ENCODE data around the gene VAC14.

VAC14 gene

DNA sequence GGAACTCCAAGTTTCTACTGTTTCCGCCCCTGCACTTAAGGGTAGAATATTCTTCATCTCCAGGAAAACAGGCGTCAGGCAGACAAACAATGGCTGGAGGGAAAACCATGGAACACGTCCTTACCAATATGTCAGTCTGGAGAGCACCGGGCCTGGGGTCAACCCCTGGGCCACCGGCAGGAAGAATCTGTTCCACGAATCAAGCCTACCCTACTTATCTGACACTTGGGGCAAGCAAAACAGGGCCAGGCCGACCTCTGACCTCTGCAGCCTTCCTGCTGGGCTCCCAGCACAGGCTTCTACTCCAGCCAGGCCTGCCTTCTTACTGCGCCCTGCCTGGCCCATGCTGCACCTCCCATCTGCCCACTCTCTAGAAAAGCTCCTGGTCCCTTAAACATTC is 10.1 kb downstream of the VAC14 start:
- Histone ChIP-seq H3K4me1 (ENCODE audit: insufficient read depth, low read length, poor library complexity, severe bottlenecking) (no peaks in the 10 kb centered on the region), H3K4me3 (ENCODE audit: low read length, poor library complexity, severe bottlenecking) (no peak overlapping the region), H3K4me2 (ENCODE audit: low read depth, low read length, poor library complexity, severe bottlenecking) (no peak overlapping the region), H3K36me3 (ENCODE audit: insufficient read depth, low read length) (peaks cover 9% of the 10 kb centered on the region; the same call in 1 of the 2 replicates), H3K9me2 (replicated peaks; ENCODE audit: low read depth, low read length) (no peaks in the 10 kb centered on the region), H3K79me2 (ENCODE audit: insufficient read depth, low read length) (peaks cover 16% of the 10 kb centered on the region; the same call in 1 of the 2 replicates), H3K27me3 (ENCODE audit: insufficient read depth, low read length, poor library complexity, severe bottlenecking) (no peaks in the 10 kb centered on the region), H3K9me3 (ENCODE audit: insufficient read depth, low read depth, low read length) (no peaks in the 10 kb centered on the region), H3F3A (ENCODE audit: low read depth) (no peaks in the 10 kb centered on the region), H2AFZ (ENCODE audit: low read length) (no peak overlapping the region), H4K20me1 (ENCODE audit: insufficient read depth, low read length, poor library complexity, severe bottlenecking) (no peaks in the 10 kb centered on the region), H3K9ac (ENCODE audit: low read depth, low read length, poor library complexity, severe bottlenecking) (no peak overlapping the region)
- TF ChIP-seq EZH2phosphoT487 (IDR thresholded peaks at IDR 0.05; ENCODE audit: borderline replicate concordance) = no peak
- TF ChIP-seq, protein P1, sequence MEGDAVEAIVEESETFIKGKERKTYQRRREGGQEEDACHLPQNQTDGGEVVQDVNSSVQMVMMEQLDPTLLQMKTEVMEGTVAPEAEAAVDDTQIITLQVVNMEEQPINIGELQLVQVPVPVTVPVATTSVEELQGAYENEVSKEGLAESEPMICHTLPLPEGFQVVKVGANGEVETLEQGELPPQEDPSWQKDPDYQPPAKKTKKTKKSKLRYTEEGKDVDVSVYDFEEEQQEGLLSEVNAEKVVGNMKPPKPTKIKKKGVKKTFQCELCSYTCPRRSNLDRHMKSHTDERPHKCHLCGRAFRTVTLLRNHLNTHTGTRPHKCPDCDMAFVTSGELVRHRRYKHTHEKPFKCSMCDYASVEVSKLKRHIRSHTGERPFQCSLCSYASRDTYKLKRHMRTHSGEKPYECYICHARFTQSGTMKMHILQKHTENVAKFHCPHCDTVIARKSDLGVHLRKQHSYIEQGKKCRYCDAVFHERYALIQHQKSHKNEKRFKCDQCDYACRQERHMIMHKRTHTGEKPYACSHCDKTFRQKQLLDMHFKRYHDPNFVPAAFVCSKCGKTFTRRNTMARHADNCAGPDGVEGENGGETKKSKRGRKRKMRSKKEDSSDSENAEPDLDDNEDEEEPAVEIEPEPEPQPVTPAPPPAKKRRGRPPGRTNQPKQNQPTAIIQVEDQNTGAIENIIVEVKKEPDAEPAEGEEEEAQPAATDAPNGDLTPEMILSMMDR (conservative IDR thresholded peaks at IDR 0.05; ENCODE audit: low read length) = no peak

DNA sequence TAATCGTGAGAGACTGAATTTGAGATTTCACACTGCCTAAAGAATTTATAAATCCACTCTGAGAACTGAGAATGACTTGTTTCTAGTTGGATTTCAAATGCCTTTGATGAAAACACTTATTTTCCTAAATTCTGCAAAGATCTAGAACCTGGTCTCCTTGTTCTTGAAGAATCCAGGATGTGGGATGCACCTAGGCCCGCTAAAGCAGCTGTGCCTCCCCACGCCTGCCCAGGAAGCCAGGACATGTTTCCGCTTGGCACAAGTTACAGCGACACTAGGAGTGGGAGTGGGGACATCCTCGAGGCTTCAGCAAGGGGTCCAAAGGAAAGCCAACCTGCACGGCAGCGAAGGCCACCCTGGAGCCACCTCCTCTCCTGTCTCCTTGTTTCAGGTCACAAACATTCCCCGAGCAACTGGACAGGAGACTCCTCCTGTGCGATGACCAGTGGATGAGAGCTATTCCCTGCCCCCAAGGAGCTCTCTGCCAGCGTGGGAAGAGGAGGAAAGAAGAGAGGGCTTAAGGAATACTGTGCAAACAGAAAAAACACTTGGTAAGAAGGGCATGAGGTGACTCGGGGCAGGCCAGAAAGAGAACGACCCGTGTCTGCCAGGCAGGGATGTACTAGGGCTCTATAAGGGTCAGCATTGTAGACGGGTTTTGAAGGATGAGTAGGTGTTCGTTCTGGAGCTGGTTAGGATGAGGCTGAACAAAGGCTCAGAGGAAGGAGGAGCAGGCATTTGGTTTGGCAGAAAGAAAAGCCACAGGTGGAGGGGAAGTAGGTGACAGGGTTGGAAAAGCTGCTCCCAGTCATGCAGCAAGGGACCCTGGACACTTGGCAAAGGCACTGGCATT is 11.1 kb downstream of the VAC14 start:
- TF ChIP-seq EZH2phosphoT487 (IDR thresholded peaks at IDR 0.05; ENCODE audit: borderline replicate concordance) = no peak
- TF ChIP-seq, protein P1 (conservative IDR thresholded peaks at IDR 0.05; ENCODE audit: low read length) = no peak
- no peak overlapping the region for H3K4me2 ChIP-seq (ENCODE audit: low read depth, low read length, poor library complexity, severe bottlenecking)
- H3K79me2 ChIP-seq (ENCODE audit: insufficient read depth, low read length) = peaks cover 12% of the 10 kb centered on the region; the same call in 1 of the 2 replicates

DNA sequence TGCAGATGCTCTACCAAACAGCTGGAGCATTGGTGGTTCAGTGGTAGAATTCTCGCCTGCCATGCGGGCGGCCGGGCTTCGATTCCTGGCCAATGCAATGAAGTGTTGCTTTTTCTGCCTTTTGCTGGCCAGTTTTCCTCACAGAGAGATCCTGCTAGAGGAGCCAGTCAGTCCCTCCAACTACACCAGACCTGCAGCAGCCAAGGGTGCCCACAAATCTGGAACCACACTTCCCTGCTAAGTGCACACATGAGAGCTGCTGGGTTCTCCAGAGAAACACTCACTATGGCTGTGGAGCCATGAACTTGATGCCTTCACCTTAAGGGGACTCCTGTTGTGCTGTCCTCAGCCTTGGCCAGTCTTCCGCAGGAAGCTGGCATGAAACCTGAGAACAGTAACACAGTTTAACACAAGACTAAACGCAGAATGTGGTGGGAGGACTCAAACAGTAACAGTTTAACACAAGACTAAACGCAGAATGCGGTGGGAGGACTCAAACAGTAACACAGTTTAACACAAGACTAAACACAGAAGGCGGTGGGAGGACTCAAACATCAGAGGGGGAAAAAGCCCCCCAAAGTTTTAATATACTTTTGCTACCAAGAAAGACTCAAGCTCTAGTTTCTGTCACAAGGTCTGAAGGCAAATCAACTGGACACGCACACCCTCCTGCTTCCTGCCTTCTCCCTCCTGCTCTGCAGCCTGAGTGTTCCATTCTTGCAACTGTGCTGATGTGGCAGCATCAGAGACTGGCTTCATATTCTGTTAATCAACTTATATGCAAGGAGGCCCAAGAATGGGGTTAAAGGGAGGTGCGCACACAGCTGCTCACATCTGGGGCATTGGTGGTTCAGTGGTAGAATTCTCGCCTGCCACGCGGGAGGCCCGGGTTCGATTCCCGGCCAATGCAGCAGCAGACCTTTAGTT is 12.0 kb downstream of the VAC14 start:
- Histone ChIP-seq H3K4me3 (ENCODE audit: low read length, poor library complexity, severe bottlenecking) (no peak overlapping the region), H3K9me3 (ENCODE audit: insufficient read depth, low read depth, low read length) (no peaks in the 10 kb centered on the region), H3K27me3 (ENCODE audit: insufficient read depth, low read length, poor library complexity, severe bottlenecking) (no peaks in the 10 kb centered on the region), H3K79me2 (ENCODE audit: insufficient read depth, low read length) (peaks cover 12% of the 10 kb centered on the region; the same call in 1 of the 2 replicates), H3K4me1 (ENCODE audit: insufficient read depth, low read length, poor library complexity, severe bottlenecking) (no peaks in the 10 kb centered on the region), H4K20me1 (ENCODE audit: insufficient read depth, low read length, poor library complexity, severe bottlenecking) (no peaks in the 10 kb centered on the region), H3K36me3 (ENCODE audit: insufficient read depth, low read length) (peaks cover 27% of the 10 kb centered on the region; the same call in 1 of the 2 replicates), H2AFZ (ENCODE audit: low read length) (no peak overlapping the region), H3K4me2 (ENCODE audit: low read depth, low read length, poor library complexity, severe bottlenecking) (no peak overlapping the region), H3K9me2 (replicated peaks; ENCODE audit: low read depth, low read length) (no peaks in the 10 kb centered on the region), H3F3A (ENCODE audit: low read depth) (no peaks in the 10 kb centered on the region), H3K9ac (ENCODE audit: low read depth, low read length, poor library complexity, severe bottlenecking) (no peak overlapping the region)
- TF ChIP-seq, protein P1 (conservative IDR thresholded peaks at IDR 0.05; ENCODE audit: low read length) = no peak
- no peak for TF ChIP-seq EZH2phosphoT487 (IDR thresholded peaks at IDR 0.05; ENCODE audit: borderline replicate concordance)

More for the DNA sequence above, 11.1 kb downstream of the VAC14 start:
- Histone ChIP-seq H3K27me3 (ENCODE audit: insufficient read depth, low read length, poor library complexity, severe bottlenecking) (no peaks in the 10 kb centered on the region), H3K36me3 (ENCODE audit: insufficient read depth, low read length) (peaks cover 19% of the 10 kb centered on the region; the same call in 1 of the 2 replicates), H3F3A (ENCODE audit: low read depth) (no peaks in the 10 kb centered on the region), H3K9me3 (ENCODE audit: insufficient read depth, low read depth, low read length) (no peaks in the 10 kb centered on the region), H3K9me2 (replicated peaks; ENCODE audit: low read depth, low read length) (no peaks in the 10 kb centered on the region), H3K4me3 (ENCODE audit: low read length, poor library complexity, severe bottlenecking) (no peak overlapping the region), H3K4me1 (ENCODE audit: insufficient read depth, low read length, poor library complexity, severe bottlenecking) (no peaks in the 10 kb centered on the region), H4K20me1 (ENCODE audit: insufficient read depth, low read length, poor library complexity, severe bottlenecking) (no peaks in the 10 kb centered on the region), H2AFZ (ENCODE audit: low read length) (no peak overlapping the region), H3K9ac (ENCODE audit: low read depth, low read length, poor library complexity, severe bottlenecking) (no peak overlapping the region)
